GM20000 (cell line): ENCODE measurements around the gene RPL5.

Source experiments
- DNase-seq: peaks from one replicate; pipeline ENCODE4 v3.0.0; 2012; ENCODE audit warnings: low spot score
- CTCF ChIP-seq: IDR thresholded peaks from 2 replicates; pipeline ENCODE4 v1.5.1; 2012; ENCODE audit warnings: mild to moderate bottlenecking, control low read depth; ENCODE audit errors: extremely low read depth, missing control alignments

The RPL5 gene

GRCh38 chr1:92805216-92805615, 26.6 kb upstream of the RPL5 start:
- TF ChIP-seq CTCF: no peak
- DNase-seq: no peak

GRCh38 chr1:92808381-92808780, 23.5 kb upstream of the RPL5 start:
- DNase-seq: no peak
- TF ChIP-seq CTCF: no peak

- no peak for TF ChIP-seq CTCF
- DNase-seq: no peak
These were observed 15.1 kb upstream of the RPL5 start for GRCh38 chr1:92816732-92817131.

GRCh38 chr1:92817137-92817697, 14.6 kb upstream of the RPL5 start:
- DNase-seq: no peak

GRCh38 chr1:92817986-92818764, 13.7 kb upstream of the RPL5 start:
- peak; percentile 82 for TF ChIP-seq CTCF
- DNase-seq: peak; percentile 54

More at GRCh38 chr1:92817137-92817697, 14.6 kb upstream of the RPL5 start:
- TF ChIP-seq CTCF: no peak

GRCh38 chr1:92820024-92820423, 11.8 kb upstream of the RPL5 start:
- no peak for DNase-seq
- TF ChIP-seq CTCF: no peak

GRCh38 chr1:92820551-92820950, 11.3 kb upstream of the RPL5 start:
- DNase-seq: no peak
- no peak for TF ChIP-seq CTCF
